ENCODE measurements around the gene ATE1.

DNA sequence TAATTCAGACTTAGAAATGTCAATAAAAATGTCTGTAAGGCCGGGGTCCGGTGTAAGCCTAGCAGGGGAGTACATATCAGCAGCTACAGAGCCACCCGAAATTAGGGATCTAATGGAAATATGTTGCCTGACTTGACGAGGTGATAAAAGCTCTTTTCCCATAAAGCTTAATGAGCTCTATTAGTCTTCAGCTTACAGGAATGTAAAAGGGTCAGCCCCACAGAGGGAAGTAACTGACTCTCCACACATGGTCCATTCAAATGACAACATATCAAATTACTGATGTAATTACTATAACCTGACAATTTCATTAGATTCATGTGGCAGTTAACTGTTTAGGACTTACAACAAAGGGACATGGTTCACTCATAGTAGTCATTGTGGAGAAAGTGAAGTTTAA lies 62.3 kb downstream of the ATE1 start:
- TF ChIP-seq REST (IDR thresholded peaks at IDR 0.05; ENCODE audit: insufficient read depth in 1 of 2, low read depth in 2 of 2, low read length in 2 of 2) (no peak), TAF1 (IDR thresholded peaks at IDR 0.05; ENCODE audit: borderline replicate concordance, insufficient read depth, low read length) (no peak)
